Ishikawa (cell line): ENCODE measurements around the gene SNED1.

Source experiments
- CEBPB ChIP-seq: IDR thresholded peaks from 2 replicates; pipeline ENCODE4 v1.6.1; 2012
- CREB1 ChIP-seq: IDR thresholded peaks from 2 replicates; pipeline ENCODE4 v1.6.1; 2012; ENCODE audit warnings: low read depth
- EGR1 ChIP-seq: IDR thresholded peaks from 2 replicates; pipeline ENCODE4 v1.6.1; 2012
- EP300 ChIP-seq: IDR thresholded peaks from 2 replicates; pipeline ENCODE4 v1.6.1; 2012; ENCODE audit warnings: borderline replicate concordance
- FOXM1 ChIP-seq: IDR thresholded peaks from 2 replicates; pipeline ENCODE4 v1.6.1; 2012; ENCODE audit warnings: low read depth, borderline replicate concordance
- MAX ChIP-seq: IDR thresholded peaks from 2 replicates; pipeline ENCODE4 v1.6.1; 2012
- NFIC ChIP-seq: IDR thresholded peaks from 2 replicates; pipeline ENCODE4 v1.6.1; 2012
- RAD21 ChIP-seq: IDR thresholded peaks from 2 replicates; pipeline ENCODE4 v1.6.1; 2012; ENCODE audit warnings: low read depth
- REST ChIP-seq: IDR thresholded peaks from 2 replicates; pipeline ENCODE4 v1.6.1; 2012; ENCODE audit warnings: low read depth, mild to moderate bottlenecking
- TAF1 ChIP-seq: IDR thresholded peaks from 2 replicates; pipeline ENCODE4 v1.6.1; 2012; ENCODE audit warnings: low read depth, mild to moderate bottlenecking
- TCF12 ChIP-seq: IDR thresholded peaks from 2 replicates; pipeline ENCODE4 v1.6.1; 2012; ENCODE audit warnings: low read depth
- TEAD4 ChIP-seq: IDR thresholded peaks from 2 replicates; pipeline ENCODE4 v1.6.1; 2012
- USF1 ChIP-seq: IDR thresholded peaks from 2 replicates; pipeline ENCODE4 v1.6.1; 2012
- YY1 ChIP-seq: IDR thresholded peaks from 2 replicates; pipeline ENCODE4 v1.6.1; 2012; ENCODE audit warnings: low read depth
- ZBTB7A ChIP-seq: IDR thresholded peaks from 2 replicates; pipeline ENCODE4 v1.6.1; 2012; ENCODE audit warnings: low read depth

Gene SNED1

GRCh38 chr2:241009191-241009590 lies 10.8 kb downstream of the SNED1 start:
- TF ChIP-seq EP300 (no peak), MAX (no peak), TCF12 (no peak), ZBTB7A (no peak), TEAD4 (no peak), CREB1 (no peak), REST (no peak), TAF1 (no peak), RAD21 (no peak), USF1 (no peak), FOXM1 (no peak)

- TF ChIP-seq NFIC: peak; percentile 97
- TF ChIP-seq ZBTB7A: no peak; the same call in 1 of the 2 replicates
- TF ChIP-seq FOXM1: peak; percentile 97
- no peak for TF ChIP-seq USF1
- peak; percentile 89 for TF ChIP-seq EP300
- no peak for TF ChIP-seq REST
- TF ChIP-seq RAD21: peak; percentile 24
- peak; percentile 81 for TF ChIP-seq TEAD4
- TF ChIP-seq TAF1: no peak
- no peak; the same call in 1 of the 2 replicates for TF ChIP-seq CEBPB
- no peak for TF ChIP-seq YY1
- TF ChIP-seq CREB1: no peak
- TF ChIP-seq MAX: peak; percentile 57
- peak; percentile 95 for TF ChIP-seq TCF12
- peak; percentile 91 for TF ChIP-seq EGR1
Measured at GRCh38 chr2:241009601-241010530, 11.4 kb downstream of the SNED1 start.

GRCh38 chr2:241010531-241011295 lies 12.3 kb downstream of the SNED1 start:
- TF ChIP-seq EP300 (no peak), CEBPB (no peak), EGR1 (no peak), ZBTB7A (no peak), TAF1 (peak; percentile 32; the same call in 1 of the 2 replicates), RAD21 (no peak), FOXM1 (no peak), CREB1 (no peak), TEAD4 (peak; percentile 23; the same call in 1 of the 2 replicates), YY1 (no peak)

- no peak for TF ChIP-seq EGR1
- TF ChIP-seq TCF12: no peak
- TF ChIP-seq TAF1: no peak
Measured at GRCh38 chr2:241011296-241011600, 12.8 kb downstream of the SNED1 start.

GRCh38 chr2:241011751-241012510 lies 13.5 kb downstream of the SNED1 start:
- TF ChIP-seq EGR1 (no peak), ZBTB7A (no peak), YY1 (no peak), CEBPB (no peak)
